Lung microvascular endothelial cell (primary cell): ENCODE data around the gene NLRC5. TPM values are rescaled to one million over a fixed set of nuclear protein-coding genes. Genes with fewer than 3 reads are reported as not detected.

Experiments used
- DNase-seq, 2 donors: peaks; one replicate each; pipeline versions ENCODE4 v3.0.0 to v3.0.0-alpha.2; 2010; ENCODE audit warnings: low read depth in 2 of 2
- total RNA-seq: library from RNA; depleted of rRNA; stranded (reverse); fragments of >200 nt; gene quantifications from 2 replicates; pipeline ENCODE4 v1.2.1, GENCODE V29; 2014

Gene NLRC5
- total RNA-seq, 1 donor from 2014 or later = 7.3 TPM

DNA sequence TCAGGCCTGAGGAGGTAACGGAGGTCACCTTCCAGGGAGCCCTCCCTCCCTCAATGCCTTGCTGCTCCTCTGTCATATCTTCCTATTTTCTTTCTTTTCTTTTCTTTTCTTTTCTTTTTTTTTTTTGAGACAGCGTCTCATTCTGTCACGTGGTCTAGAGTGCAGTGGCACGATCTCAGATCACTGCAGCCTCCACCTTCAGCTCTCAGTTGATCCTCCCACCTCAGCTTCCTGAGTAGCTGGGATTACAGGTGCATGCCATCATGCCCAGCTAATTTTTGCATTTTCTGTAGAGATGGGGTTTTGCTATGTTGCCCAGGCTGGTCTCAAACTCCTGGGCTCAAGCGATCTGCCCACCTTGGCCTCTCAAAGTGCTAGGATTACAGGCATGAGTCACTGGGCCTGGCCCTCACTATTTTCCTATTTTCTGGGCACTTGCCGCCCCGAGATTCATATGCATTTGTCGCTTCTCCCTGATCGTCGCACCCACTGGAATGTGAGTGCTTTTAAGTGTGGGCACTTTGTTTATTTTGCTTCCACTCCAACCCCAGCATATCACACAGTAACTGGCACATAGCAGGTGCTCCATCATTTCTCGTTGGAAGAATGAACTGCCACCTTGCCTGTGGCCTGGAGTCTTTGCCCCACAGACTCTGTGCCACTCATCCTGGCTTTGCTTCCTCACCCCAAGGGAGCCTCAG, 134.8 kb downstream of the NLRC5 start:
- DNase-seq = no peak

DNA sequence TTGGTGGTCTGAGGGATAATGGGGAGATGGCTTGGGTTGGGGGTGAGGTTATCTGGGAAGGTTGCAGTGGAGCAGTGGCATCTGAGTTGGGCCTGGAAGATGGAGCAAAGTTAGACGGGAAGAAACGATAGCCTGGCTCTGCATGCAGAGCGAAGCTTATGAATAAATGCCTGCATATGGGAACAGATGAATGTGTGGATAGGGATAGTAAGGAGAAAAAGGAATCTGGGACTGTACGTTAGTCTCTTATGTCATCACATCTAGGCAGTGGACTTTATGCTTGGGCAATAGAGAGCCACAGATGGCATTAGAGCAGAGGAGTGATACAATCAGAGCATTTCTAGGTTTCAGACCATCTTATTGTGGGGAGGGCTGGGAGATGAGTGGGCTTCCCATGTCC, 136.0 kb downstream of the NLRC5 start:
- no peak for DNase-seq

DNA sequence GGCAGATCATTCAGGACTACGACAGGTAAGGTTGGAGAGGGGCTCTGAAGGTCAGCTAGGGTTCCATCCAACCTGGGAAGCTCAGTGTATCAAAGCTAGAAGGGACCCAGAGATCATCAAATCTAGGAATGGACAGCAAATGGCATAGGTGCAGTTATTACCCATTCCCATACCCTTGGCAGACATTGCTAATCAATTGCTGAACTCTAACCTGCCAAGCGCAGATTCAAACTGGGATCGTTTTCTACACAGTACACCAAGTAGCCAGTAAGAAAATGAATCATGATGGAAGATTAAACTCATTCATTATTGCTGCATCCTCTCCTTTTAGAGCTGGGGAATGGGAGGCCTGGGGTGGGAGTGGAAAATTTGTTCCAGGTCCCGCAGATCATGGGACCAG, 136.6 kb downstream of the NLRC5 start:
- no peak for DNase-seq

DNA sequence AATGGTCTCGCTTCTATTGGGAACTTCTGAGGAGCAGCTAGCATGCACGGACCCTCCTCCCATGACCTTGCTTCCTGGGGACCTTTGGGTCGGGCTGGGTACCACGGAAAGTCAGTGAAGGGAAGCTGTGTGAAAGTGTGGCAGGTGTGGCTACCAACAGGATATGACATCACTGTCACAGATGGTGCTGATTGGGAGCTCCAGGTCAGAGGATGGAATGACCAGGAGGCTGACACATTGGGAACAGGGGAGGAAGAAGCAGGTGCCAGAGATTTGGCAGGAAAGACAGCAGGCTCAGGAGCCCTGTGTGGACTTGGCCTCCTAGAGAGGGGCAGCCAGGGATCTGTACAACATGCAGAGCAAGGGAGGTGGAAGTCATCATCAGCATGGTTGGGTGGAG, 137.1 kb downstream of the NLRC5 start:
- DNase-seq = no peak

DNA sequence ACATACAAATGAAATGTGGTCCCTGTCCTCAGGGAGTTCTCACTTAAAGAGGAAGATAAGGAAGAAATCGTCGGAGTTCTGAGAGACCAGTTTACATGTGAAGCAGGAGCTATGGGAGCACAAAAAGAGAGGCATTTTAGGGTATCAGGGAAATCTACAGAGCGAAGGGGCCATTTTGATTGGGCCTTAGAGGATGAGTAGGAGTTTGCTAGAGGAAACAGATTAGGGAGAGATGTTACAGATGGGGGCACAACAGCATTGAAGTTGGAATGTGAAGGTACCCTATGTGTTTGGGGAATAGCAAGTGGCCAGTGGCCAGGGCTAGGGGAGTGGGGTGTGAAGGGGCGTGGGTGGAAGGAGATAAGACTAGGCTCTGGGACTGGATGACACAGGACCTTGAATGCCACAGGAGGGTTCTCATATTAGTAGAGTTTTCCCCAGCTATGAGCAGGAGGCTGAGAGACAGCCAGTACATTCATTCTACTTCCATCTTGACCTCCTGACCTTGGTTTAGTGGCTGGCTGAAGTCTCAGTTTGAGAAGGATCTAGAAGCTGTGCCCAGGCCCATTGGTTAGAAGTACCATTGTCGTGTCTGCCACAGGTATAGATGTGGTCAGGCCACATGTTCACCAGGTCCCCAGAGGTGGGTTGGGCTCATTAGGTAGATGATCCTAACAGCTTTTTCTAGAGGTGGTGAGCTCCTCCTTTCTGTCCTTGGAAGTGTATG, 137.8 kb downstream of the NLRC5 start:
- DNase-seq = no peak

DNA sequence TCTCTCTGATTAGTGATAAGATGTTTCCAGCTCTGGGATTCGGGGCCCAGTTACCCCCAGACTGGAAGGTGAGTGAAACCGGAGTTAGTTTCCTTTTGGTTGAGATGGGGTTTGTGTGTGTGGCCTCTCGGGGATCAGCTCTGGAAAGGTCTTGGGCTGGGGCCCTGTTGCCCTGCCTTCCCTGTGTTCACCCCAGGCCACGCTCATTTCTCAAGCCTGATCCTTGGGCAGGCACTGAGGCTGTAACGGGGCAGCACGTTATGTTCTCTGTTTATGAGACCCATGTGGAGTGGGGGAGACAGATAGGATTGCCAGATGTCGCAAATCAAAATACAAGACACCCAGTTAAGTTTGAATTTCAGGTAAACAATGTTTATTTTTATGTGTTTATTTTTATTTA, 138.5 kb downstream of the NLRC5 start:
- no peak for DNase-seq

DNA sequence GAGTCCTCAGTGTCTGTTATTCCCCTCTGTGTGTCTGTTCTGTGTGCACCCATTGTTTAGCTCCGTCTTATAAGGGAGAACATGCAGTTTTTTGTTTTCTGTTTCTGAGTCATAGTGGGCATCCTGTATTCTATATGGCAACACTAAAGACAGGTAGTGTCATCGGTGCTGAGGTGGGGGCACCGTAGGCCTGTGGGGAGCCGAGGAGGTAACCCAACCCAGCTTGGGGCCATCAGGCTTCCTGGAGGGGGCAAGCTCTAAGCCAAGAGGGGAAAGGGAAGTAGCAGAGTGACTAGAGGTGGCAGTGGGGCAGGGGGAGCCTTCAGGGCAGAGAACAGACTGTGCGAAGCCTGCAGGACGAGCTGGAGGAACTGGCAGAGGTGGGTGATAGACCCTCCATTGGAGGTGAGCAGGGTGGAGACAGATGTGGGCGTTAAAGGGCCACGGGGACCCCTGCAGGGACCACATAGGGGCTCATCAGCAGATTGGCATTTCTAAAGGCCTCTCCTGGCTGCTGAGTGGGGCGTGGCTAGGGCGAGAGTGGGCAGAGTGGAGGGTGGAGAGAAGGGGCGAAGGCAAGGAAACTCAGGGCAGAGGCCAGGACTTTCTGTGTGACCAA, 139.5 kb downstream of the NLRC5 start:
- DNase-seq = no peak

DNA sequence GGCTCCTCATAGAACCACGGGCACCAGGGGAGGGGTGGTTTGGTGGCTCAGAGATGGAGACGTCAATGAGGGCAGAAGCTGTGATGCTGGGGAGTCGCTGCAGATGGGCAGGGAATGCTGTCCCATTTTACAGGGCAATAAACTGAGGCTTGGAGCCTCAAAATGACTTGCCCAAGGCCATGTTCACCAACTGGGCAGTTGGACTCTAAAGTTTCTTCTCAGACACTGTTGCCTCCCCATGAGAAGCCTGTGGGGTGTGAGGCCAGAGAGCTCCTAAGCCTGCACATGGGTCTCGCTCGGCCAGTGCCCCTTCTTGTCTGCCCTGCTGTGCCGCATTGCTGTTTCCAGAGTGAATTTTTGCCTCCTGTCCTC, 141.6 kb downstream of the NLRC5 start:
- DNase-seq = no peak

DNA sequence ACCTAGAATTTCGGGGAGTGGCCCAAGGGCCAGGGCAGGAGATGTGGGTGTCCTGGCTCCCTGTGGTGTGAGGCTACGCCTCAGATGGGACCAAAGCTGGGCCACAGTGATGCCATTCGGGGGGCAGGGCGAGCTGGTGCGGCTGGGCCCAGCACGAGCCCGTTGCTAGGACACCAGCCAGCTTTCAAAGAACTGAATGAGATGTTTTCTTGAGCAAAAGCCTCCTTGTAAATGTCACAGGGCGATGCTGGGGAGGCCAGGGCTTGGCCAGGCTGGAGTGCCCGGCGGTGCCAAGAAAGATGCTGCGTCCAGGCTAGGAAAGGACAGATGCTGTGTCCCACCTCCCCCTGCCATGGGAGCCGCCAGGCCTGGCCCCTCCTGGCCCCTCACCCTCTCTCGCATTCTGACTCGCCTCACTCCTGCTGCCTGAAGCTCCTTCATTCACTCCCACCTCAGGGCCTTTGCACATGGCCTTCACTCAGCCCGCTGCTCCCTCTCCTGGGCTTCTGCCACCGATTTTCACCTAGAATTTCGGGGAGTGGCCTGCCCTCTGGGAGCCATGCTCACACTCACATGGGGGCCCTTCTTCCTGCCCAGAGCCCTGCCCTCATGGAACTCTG, 142.1 kb downstream of the NLRC5 start:
- DNase-seq = no peak

DNA sequence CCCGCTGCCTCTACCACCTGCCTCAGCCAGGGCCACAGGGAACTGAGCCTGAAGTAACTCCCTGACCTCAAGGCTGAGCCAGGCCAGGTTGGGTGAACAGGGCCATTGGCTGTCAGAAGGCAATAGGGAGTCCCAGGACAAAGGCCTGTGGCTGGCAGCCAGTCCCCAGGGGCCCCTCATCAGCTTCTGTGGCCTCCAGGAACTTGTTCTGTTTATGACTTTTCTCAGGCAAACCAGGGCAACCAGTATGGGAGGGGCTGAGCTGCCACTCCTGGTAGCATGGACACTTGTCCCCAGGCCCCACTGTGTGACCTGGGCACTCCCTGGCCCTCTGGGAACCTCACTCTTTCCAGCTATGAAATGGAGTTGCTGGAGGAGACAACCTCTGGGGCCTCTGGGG, 143.1 kb downstream of the NLRC5 start:
- DNase-seq = no peak

DNA sequence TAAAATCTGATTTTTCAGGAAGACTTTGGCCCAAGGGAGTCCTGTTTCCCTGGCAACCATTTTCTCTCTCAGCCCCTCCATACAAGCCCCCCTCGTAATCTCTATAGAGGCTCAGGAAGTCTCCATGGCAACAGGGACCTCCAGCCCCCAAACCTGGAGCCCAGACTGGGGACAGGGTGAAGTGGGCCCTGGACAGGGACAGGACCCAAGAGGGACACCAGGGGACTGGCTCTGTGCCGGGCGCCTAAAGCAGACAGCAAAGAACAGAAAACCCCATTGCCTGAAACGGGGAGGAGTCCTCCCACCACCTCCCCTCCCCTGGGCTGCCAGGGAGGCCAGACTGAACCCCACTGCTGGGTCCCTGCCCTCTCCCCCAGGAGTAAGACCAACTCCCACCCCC, 143.7 kb downstream of the NLRC5 start:
- no peak for DNase-seq

Other genes starting within 250 kb of the NLRC5 start
- gene SLC12A3, start 124.3 kb upstream of the NLRC5 start, total RNA-seq = not detected in 2 replicates
- 64.5 and 139 TPM in 2 replicates for gene HERPUD1, start 57.4 kb upstream of the NLRC5 start, total RNA-seq
- gene CETP, start 27.6 kb upstream of the NLRC5 start, total RNA-seq = 3.0 and 10.5 TPM in 2 replicates
- gene CPNE2, start 103.0 kb downstream of the NLRC5 start, total RNA-seq = 41.0 and 41.5 TPM in 2 replicates
- 45.5 and 47.2 TPM in 2 replicates for gene PSME3IP1, start 196.5 kb downstream of the NLRC5 start, total RNA-seq
- gene RSPRY1, start 196.8 kb downstream of the NLRC5 start, total RNA-seq = 31.6 and 33.7 TPM in 2 replicates